Neural cell (in vitro differentiated cells): ENCODE results near the gene ADCY1.
"Not testable (repeated sequence)": the region's sequence is repeated elsewhere in the genome, so short reads cannot be mapped to it uniquely, and the experiment has no call there.

Source experiments
- CTCF ChIP-seq: fragments of 450-650 bp; IDR thresholded peaks from 2 replicates; pipeline ENCODE4 v1.5.1; 2014; ENCODE audit warnings: antibody characterized with exemption, mild to moderate bottlenecking, moderate library complexity; ENCODE audit not compliant: poor library complexity, severe bottlenecking
- EP300 ChIP-seq: fragments of 450-650 bp; conservative IDR thresholded peaks from 2 replicates; pipeline ENCODE4 v1.6.1; 2014; ENCODE audit warnings: antibody characterized with exemption, mild to moderate bottlenecking, moderate library complexity; ENCODE audit not compliant: poor library complexity, severe bottlenecking
- EZH2 ChIP-seq: fragments of 200-600, 300-800 bp; shearing (Covaris generic), sonication (generic); IDR thresholded peaks from 2 replicates; pipeline ENCODE4 v1.6.1; 2014; ENCODE audit warnings: antibody characterized with exemption, low read length, borderline replicate concordance, mild to moderate bottlenecking; ENCODE audit not compliant: insufficient read depth, poor library complexity, severe bottlenecking
- POLR2AphosphoS5 ChIP-seq: IDR thresholded peaks from 2 replicates; pipeline ENCODE4 v1.6.1; 2012

- TF ChIP-seq CTCF, POLR2AphosphoS5, EZH2, EP300: not testable (repeated sequence)
These were observed 25.3 kb upstream of the ADCY1 start for GRCh38 chr7:45548917-45549316.
